HEK293T (cell line): ENCODE data around the gene NLN.

Experiments used
- CTCF ChIA-PET: fragments of 350-600 bp; formaldehyde crosslinking; extraction: SDS; loops from one replicate; lab custom pipeline; 2021; ENCODE audit warnings: antibody characterized with exemption, inconsistent platforms; lab: Yijun Ruan, JAX
- POLR2A ChIA-PET: fragments of 350-600 bp; formaldehyde crosslinking; extraction: SDS; loops from one replicate; lab custom pipeline; 2020; ENCODE audit warnings: antibody characterized with exemption, inconsistent platforms; lab: Yijun Ruan, JAX
- DNase-seq: peaks from one replicate; pipeline ENCODE4 v3.0.0; 2012; ENCODE audit warnings: mixed read lengths; ENCODE audit errors: extremely low spot score
- ARNT ChIP-seq: fragments of 450-650 bp; IDR thresholded peaks from 2 replicates; pipeline ENCODE4 v1.6.1; 2017; ENCODE audit warnings: mild to moderate bottlenecking
- BHLHE40 ChIP-seq: fragments of 450-650 bp; IDR thresholded peaks from 2 replicates; pipeline ENCODE4 v1.6.1; 2016; ENCODE audit warnings: mild to moderate bottlenecking, moderate library complexity, borderline replicate concordance
- CTBP1 ChIP-seq: fragments of 450-650 bp; IDR thresholded peaks from 2 replicates; pipeline ENCODE4 v1.6.1; 2016; ENCODE audit warnings: borderline replicate concordance
- ELF4 ChIP-seq: fragments of 450-650 bp; IDR thresholded peaks from 2 replicates; pipeline ENCODE4 v1.6.1; 2017; ENCODE audit warnings: antibody characterized with exemption
- FOXA1 ChIP-seq: fragments of 450-650 bp; IDR thresholded peaks from 2 replicates; pipeline ENCODE4 v1.6.1; 2016; ENCODE audit warnings: mild to moderate bottlenecking
- FOXK2 ChIP-seq: fragments of 450-650 bp; IDR thresholded peaks from 2 replicates; pipeline ENCODE4 v1.6.1; 2016; ENCODE audit warnings: mild to moderate bottlenecking
- FOXM1 ChIP-seq: fragments of 450-650 bp; IDR thresholded peaks from 2 replicates; pipeline ENCODE4 v1.6.1; 2017; ENCODE audit warnings: mild to moderate bottlenecking, borderline replicate concordance
- HDGF ChIP-seq: fragments of 450-650 bp; IDR thresholded peaks from 2 replicates; pipeline ENCODE4 v1.6.1; 2017; ENCODE audit warnings: antibody characterized with exemption, borderline replicate concordance
- L3MBTL2 ChIP-seq: fragments of 450-650 bp; conservative IDR thresholded peaks from 2 replicates; pipeline ENCODE4 v1.6.1; 2016; ENCODE audit warnings: mild to moderate bottlenecking
- LEF1 ChIP-seq: fragments of 450-650 bp; IDR thresholded peaks from 2 replicates; pipeline ENCODE4 v1.6.1; 2017; ENCODE audit warnings: mild to moderate bottlenecking, borderline replicate concordance
- NFRKB ChIP-seq: fragments of 450-650 bp; IDR thresholded peaks from 2 replicates; pipeline ENCODE4 v1.6.1; 2016; ENCODE audit warnings: mild to moderate bottlenecking, moderate library complexity
- SP1 ChIP-seq: fragments of 450-650 bp; IDR thresholded peaks from 2 replicates; pipeline ENCODE4 v1.6.1; 2017
- SUZ12 ChIP-seq: fragments of 450-650 bp; IDR thresholded peaks from 2 replicates; pipeline ENCODE4 v1.6.1; 2016; ENCODE audit warnings: mild to moderate bottlenecking
- TARDBP ChIP-seq: fragments of 450-650 bp; IDR thresholded peaks from 2 replicates; pipeline ENCODE4 v1.6.1; 2016
- ZNF384 ChIP-seq: fragments of 450-650 bp; IDR thresholded peaks from 2 replicates; pipeline ENCODE4 v1.6.1; 2016
- TF ChIP-seq, protein P1 (sequence below): fragments of 450-650 bp; IDR thresholded peaks from 2 replicates; pipeline ENCODE4 v1.6.1; 2016

Gene NLN

DNA sequence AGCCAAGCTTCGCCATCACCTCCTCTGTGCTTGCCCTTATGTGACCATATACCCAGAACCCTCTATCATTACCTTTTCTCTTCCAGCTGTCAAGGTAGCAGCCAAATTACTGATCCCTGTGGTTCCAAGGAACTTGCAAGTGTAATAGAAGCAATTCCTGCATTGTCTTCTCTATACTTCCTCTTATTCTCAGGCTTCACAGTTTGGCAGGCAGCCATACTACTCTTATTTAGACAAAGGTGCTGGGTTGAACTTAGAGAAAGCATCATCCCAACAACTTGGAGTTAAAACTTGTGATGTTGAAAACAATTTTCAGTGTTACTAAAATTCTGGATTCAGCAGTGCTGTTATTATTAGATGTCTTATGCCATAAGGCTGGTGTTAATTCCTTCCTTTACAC, 93.2 kb downstream of the NLN start:
- ChIA-PET POLR2A (no interaction called here), CTCF (no interaction called here)
- TF ChIP-seq L3MBTL2, result no peak
- no peak for TF ChIP-seq BHLHE40
- no peak for TF ChIP-seq FOXK2
- TF ChIP-seq ZNF384, result no peak
- TF ChIP-seq NFRKB, result no peak
- no peak for TF ChIP-seq CTBP1
- TF ChIP-seq LEF1, result no peak
- no peak for TF ChIP-seq HDGF
- TF ChIP-seq, protein P1, sequence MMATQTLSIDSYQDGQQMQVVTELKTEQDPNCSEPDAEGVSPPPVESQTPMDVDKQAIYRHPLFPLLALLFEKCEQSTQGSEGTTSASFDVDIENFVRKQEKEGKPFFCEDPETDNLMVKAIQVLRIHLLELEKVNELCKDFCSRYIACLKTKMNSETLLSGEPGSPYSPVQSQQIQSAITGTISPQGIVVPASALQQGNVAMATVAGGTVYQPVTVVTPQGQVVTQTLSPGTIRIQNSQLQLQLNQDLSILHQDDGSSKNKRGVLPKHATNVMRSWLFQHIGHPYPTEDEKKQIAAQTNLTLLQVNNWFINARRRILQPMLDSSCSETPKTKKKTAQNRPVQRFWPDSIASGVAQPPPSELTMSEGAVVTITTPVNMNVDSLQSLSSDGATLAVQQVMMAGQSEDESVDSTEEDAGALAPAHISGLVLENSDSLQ, result no peak
- no peak for TF ChIP-seq SUZ12
- no peak for TF ChIP-seq FOXM1
- TF ChIP-seq ARNT, result no peak
- no peak for TF ChIP-seq SP1
- no peak for TF ChIP-seq FOXA1
- no peak for TF ChIP-seq ELF4
- DNase-seq, result no peak

DNA sequence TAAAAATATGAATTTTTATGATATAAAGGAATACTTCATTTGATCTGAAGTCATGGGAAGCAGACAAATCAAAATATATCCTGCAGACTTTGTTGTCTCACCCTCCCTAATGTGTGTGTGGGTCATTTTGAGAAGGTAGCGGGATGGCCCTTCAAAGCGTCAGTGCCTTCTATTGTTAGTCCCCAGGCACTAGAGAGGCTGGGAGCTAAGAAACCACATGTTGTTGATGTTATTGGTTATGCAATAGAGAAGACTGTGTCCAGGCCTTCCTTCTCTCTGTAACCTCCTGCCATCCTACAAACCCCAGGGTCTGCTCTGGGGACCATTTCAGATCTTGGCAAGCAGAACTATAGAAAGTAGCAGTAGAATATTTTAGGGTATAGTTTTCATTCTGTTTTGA, 94.7 kb downstream of the NLN start:
- CTCF ChIA-PET, result interaction anchor here (0.6 kb wide), 1 partner anchor 21 kb away, joined by 4 read pairs; no protein-coding TSS in a partner anchor
- POLR2A ChIA-PET, result no interaction called here
- DNase-seq, result no peak
- TF ChIP-seq FOXM1 (no peak), ELF4 (no peak), ARNT (no peak), SUZ12 (no peak), CTBP1 (no peak), ZNF384 (no peak), TARDBP (no peak), FOXK2 (no peak), BHLHE40 (no peak), L3MBTL2 (no peak), LEF1 (no peak), FOXA1 (no peak), HDGF (no peak), SP1 (no peak), NFRKB (no peak)
- TF ChIP-seq, protein P1, result no peak

DNA sequence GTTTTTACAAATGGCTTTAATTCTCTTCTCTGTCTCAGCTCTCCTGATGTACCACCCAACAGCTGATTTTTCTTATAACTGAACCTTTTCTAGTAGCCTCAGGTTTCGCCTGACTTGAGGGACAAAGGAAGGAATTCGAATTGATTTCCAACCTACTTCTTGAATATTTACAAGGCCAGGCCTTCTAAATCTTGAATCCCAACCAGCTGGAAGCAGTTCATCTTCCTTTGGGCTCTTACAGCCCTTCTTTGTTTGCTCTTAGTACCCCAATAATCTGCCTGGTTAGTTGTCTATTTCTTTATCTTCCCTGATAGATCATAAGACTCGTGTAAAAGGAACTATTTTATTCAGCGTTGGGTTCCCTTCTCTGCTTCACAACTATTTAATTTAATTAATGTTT, 95.9 kb downstream of the NLN start:
- no peak for DNase-seq
- POLR2A ChIA-PET, result no interaction called here
- CTCF ChIA-PET, result no interaction called here
- TF ChIP-seq, protein P1, result no peak
- no peak for TF ChIP-seq FOXA1
- TF ChIP-seq TARDBP, result no peak
- TF ChIP-seq ELF4, result no peak
- no peak for TF ChIP-seq CTBP1
- no peak for TF ChIP-seq HDGF
- no peak for TF ChIP-seq ARNT
- no peak for TF ChIP-seq L3MBTL2
- TF ChIP-seq SUZ12, result no peak
- TF ChIP-seq SP1, result no peak
- no peak for TF ChIP-seq FOXM1
- TF ChIP-seq LEF1, result no peak
- no peak for TF ChIP-seq BHLHE40

DNA sequence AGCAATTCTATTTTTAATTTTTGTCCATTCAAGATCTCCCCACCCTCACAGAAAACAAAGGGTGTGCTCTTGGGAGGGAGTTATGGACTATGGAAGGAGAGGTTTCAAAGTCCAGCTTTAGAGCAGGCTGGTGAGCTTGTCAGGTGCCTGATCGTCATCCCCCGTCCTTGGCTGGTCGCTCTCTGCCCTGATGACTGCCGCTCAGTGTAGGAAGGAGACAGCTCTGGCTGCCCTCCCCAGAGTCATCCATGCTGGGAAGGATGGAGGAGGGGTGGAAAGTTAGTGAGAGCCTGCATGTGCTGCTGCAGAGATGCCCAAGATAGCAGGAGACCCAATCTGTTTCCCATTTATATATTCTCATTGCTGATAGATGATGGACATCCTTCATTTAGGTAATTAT, 96.6 kb downstream of the NLN start:
- POLR2A ChIA-PET, result no interaction called here
- CTCF ChIA-PET, result no interaction called here
- no peak for DNase-seq
- no peak for TF ChIP-seq ARNT
- TF ChIP-seq FOXK2, result no peak
- TF ChIP-seq SUZ12, result no peak
- no peak for TF ChIP-seq BHLHE40
- no peak for TF ChIP-seq LEF1

DNA sequence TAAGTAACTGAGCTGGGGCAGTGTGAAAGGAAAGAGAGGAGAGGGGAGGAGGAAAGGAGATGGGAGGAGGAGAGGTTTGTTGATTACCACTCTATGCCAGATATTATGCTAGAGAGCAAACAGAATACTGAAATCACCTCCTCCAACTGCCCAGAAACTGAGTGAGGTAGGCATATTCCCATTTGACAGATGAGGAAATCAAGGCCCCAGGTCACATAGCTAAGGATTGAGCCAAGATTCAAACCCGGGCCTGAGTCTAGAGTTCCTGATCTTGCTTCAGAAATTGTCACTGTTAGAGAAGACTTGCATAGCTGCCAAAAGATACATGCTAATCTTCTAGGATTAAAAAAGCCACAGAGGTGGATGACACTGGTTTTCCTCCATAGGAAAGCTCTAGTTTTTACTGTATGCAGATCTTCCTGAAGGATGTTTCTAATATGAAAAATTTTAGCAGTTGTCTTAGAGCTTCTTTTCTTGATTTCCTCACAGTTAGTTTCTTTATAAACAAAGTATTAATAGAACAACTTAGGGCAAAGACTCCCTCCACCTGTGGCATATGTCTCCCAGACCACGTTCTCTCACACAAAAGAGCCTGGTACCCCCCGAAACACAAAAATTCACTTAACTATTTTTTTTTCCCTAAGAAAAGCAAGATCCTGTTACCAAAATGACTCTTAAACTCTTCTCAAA, 97.4 kb downstream of the NLN start:
- ChIA-PET POLR2A (no interaction called here), CTCF (interaction anchor here (0.6 kb wide), 1 partner anchor 7 kb away, joined by 4 read pairs; no protein-coding TSS in a partner anchor)
- no peak for DNase-seq
- TF ChIP-seq SUZ12, result no peak
- TF ChIP-seq FOXA1, result no peak
- no peak for TF ChIP-seq SP1
- TF ChIP-seq BHLHE40, result no peak
- TF ChIP-seq FOXK2, result no peak
- TF ChIP-seq CTBP1, result no peak
- no peak for TF ChIP-seq ARNT
- no peak for TF ChIP-seq ZNF384
- TF ChIP-seq LEF1, result no peak
- no peak for TF ChIP-seq L3MBTL2
- TF ChIP-seq ELF4, result no peak
- no peak for TF ChIP-seq HDGF
- no peak for TF ChIP-seq TARDBP
- no peak for TF ChIP-seq FOXM1
- TF ChIP-seq NFRKB, result no peak
- TF ChIP-seq, protein P1, result no peak
